ENCODE results near the gene CERT1.
"Not testable (repeated sequence)": the region's sequence is repeated elsewhere in the genome, so short reads cannot be mapped to it uniquely, and the experiment has no call there.

CERT1 gene

DNA sequence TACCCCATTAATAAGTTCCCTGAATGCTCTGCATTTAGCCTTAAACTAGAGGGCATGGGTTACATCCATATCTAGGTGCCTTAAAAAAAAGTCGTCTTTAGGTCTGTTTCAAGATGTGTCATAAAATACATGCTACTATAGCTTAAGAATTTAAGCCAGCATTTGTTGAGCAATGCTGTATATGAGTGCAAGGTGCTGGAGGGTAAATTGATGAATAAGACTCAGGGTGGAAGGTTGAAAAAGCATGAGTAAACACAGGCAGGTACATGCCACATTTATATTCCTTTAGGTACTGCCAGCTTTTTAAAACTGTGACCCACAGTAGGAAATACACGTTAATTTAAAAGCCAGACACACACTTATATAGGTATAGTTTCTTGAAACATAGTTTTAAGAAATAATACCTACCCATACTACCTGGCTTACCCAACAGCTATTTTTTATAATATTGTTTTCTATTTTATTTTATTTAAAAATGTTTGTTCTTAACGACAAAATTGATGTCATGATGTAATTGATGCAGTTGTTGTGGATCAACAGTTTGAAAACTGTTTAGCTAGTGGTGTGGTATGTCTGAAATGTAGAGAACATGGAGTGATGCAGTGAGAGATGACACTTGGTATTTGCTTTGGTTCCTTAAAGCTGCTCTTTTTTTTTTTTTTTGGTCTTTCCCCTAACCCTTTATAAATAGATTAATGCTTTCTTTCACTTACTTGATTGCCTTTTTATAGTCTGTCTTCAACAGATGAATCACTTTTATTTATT is 170.5 kb downstream of the CERT1 start:
- no peak for DNase-seq

DNA sequence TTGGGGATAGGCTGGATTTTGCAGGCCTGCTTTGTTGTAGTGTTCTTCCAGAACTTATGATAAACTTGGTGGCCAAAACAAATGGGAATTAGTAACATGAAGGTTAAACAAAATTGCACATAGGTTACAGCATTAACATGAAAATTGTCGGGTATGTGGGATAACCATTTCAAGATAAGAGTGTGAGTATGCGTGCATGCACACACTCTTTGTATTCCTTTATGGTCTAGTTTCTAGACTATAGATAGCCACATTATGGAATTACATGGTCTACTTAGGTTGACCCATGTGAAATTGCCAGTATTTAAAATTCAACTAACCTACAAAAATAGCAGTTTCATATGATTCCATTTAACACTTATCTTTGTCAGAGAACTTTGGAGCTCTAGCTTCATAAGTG is 173.0 kb downstream of the CERT1 start:
- DNase-seq = no peak

GRCh38 chr5:75337366-75338021 is 173.9 kb downstream of the CERT1 start:
- DNase-seq = no peak

DNA sequence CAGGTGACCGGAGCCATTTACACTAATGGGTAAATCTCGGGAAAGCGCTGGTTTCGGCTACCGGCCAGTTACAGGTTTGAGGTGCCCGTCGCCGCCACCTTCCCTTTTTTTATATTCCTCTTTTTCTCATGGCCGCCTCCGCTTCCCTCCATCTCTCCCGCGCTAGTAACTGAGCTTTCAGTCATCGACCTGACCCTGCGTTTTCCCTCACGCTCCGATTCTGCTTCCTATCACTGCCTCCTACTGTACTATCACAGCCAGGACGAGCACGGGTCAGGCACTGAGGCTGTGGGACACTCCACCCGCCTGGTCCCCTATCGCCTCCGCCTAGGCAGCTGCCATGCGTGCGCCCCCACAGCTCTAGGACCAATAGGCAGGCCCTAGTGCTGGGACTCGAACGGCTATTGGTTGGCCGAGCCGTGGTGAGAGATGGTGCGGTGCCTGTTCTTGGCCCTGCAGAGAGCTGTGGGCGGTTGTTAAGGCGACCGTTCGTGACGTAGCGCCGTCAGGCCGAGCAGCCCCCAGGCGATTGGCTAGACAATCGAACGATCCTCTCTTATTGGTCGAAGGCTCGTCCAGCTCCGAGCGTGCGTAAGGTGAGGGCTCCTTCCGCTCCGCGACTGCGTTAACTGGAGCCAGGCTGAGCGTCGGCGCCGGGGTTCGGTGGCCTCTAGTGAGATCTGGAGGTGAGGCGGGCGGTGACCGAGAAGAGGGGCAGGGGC is 174.7 kb downstream of the CERT1 start, which contains the start of gene HMGCR:
TSS of gene HMGCR (plus strand) at position 606 of the 722 bp plus-strand sequence. CDS start 5,386 bp downstream, outside the sequence.
- peak; percentile 84 for DNase-seq

DNA sequence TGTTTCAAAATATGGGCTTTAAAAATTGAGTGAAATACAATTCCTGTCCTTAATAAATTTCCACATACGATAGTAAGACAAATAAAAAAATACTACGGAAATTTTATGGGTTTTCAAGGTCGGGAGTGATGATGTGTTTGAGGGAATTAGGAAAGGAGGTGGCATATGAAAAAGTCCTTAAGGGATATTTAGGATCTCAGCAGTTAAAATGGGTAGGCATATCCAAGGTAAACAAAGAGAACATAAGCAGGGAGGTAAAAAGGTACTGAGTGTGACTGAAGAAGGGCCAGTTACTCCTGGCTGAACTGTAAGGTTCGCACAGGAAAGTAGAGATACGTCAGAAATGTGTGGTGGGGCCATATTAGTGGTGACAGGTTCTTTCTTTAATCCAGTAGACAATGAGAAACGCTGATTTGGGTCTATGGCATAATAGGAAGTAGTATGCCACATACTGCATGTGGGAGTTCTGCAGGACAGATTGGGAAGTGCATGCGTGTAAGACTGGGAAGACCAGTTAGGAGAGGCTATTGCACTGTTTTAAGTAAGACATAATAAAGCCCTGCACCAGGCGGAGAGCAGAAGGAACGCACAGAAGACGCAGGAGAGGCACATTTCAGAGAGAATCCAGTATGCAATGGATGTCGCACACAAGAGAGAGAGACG is 175.3 kb downstream of the CERT1 start:
- DNase-seq = no peak

GRCh38 chr5:75335486-75335885 is 175.9 kb downstream of the CERT1 start:
- DNase-seq = no peak

- not testable (repeated sequence) for DNase-seq
These were observed 177.0 kb downstream of the CERT1 start for GRCh38 chr5:75334413-75334812.

- DNase-seq = not testable (repeated sequence)
These were observed 177.7 kb downstream of the CERT1 start for GRCh38 chr5:75333759-75334158.

GRCh38 chr5:75331095-75332090 is 180.0 kb downstream of the CERT1 start:
- no peak for DNase-seq

DNA sequence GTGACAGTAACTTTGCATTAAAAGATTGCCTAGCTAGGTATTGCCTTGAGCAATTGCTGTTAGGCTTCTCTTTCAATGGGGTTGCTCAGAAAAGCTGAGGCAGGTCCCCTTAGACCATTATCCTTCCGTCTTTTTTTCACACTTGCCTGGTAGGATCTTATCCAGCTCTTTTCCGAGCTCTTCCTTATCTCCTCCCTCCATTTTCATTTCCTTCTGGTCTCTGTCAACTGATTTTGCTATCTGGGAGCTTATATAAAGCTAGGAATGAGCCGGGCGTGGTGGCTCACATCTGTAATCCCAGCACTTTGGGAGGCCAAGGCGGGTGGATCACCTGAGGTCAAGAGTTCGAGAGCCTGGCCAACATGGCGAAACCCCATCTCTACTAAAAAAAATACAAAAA is 181.0 kb downstream of the CERT1 start:
- no peak for DNase-seq
